DOHH2 (cell line): ENCODE measurements around the gene PDLIM1.

Experiments used
- H3F3A ChIP-seq: fragments of 200-600 bp; sonication (generic), shearing (Covaris generic); 2 replicates; pipeline ENCODE4 v1.6.0; 2016; ENCODE audit warnings: antibody characterized with exemption, mild to moderate bottlenecking; ENCODE audit not compliant: control insufficient read depth, insufficient read depth
- H3K27ac ChIP-seq: fragments of 200-600 bp; sonication (generic); 2 replicates; pipeline ENCODE4 v1.5.1; 2014; ENCODE audit warnings: low read depth, mild to moderate bottlenecking, low read length, moderate library complexity
- H3K27me3 ChIP-seq: fragments of 200-600 bp; sonication (generic); 2 replicates; pipeline ENCODE4 v1.6.1; 2014; ENCODE audit warnings: mild to moderate bottlenecking, low read length, mixed read lengths; ENCODE audit not compliant: control insufficient read depth
- H3K36me3 ChIP-seq: fragments of 200-600 bp; sonication (generic); 2 replicates; pipeline ENCODE4 v1.6.1; 2014; ENCODE audit warnings: mild to moderate bottlenecking, low read length, moderate library complexity, mixed read lengths; ENCODE audit not compliant: control insufficient read depth
- H3K4me1 ChIP-seq: fragments of 200-600 bp; sonication (generic); 2 replicates; pipeline ENCODE4 v1.6.1; 2014; ENCODE audit warnings: mild to moderate bottlenecking, low read length, mixed read lengths; ENCODE audit not compliant: control insufficient read depth
- H3K4me2 ChIP-seq: fragments of 200-600 bp; sonication (generic); 2 replicates; pipeline ENCODE4 v1.6.0; 2014; ENCODE audit warnings: mild to moderate bottlenecking, low read length, moderate library complexity
- H3K4me3 ChIP-seq: fragments of 200-600 bp; sonication (generic); 2 replicates; pipeline ENCODE4 v1.5.1; 2014; ENCODE audit warnings: mild to moderate bottlenecking, low read length, mixed read lengths
- H3K79me2 ChIP-seq: fragments of 200-600 bp; sonication (generic); 2 replicates; pipeline ENCODE4 v1.6.1; 2014; ENCODE audit warnings: mild to moderate bottlenecking, low read length, mixed read lengths; ENCODE audit not compliant: control insufficient read depth
- H3K9me2 ChIP-seq: fragments of 200-600 bp; sonication (generic); replicated peaks from 2 replicates; pipeline ENCODE4 v1.6.1; 2014; ENCODE audit warnings: mild to moderate bottlenecking, low read length, mixed read lengths; ENCODE audit not compliant: control insufficient read depth
- H3K9me3 ChIP-seq: fragments of 200-600 bp; sonication (generic); 2 replicates; pipeline ENCODE4 v1.6.1; 2014; ENCODE audit warnings: antibody characterized with exemption, low read length, mixed read lengths; ENCODE audit not compliant: control insufficient read depth, insufficient read depth
- H4K20me1 ChIP-seq: fragments of 200-600 bp; sonication (generic); 2 replicates; pipeline ENCODE4 v1.6.0; 2014; ENCODE audit warnings: low read depth, mild to moderate bottlenecking, antibody characterized with exemption, low read length, moderate library complexity; ENCODE audit not compliant: control insufficient read depth, insufficient read depth
- CTCF ChIP-seq: fragments of 200-600 bp; sonication (generic); IDR thresholded peaks from one replicate; pipeline ENCODE4 v1.5.1; 2014; ENCODE audit warnings: antibody characterized with exemption, mild to moderate bottlenecking, low read depth, low read length; ENCODE audit not compliant: poor library complexity, severe bottlenecking
- EZH2phosphoT487 ChIP-seq: fragments of 200-600 bp; sonication (generic); IDR thresholded peaks from 2 replicates; pipeline ENCODE4 v1.6.1; 2017; ENCODE audit warnings: borderline replicate concordance, mild to moderate bottlenecking, antibody characterized with exemption, low read length, moderate library complexity, mixed read lengths

Gene PDLIM1

GRCh38 chr10:95290461-95291364 lies at the start of gene PDLIM1:
Gene PDLIM1, minus strand, starts transcription at chr10:95291003. Its CDS starts 88 bp downstream, at chr10:95290915.
- Histone ChIP-seq H3K9me2 (no peaks in the 10 kb centered on the region), H3K27ac (peak within 1 kb of the TSS; percentile 97), H3K36me3 (peaks cover 12% of the 10 kb centered on the region), H3K79me2 (peaks cover 47% of the 10 kb centered on the region), H3K9me3 (no peaks in the 10 kb centered on the region), H3K27me3 (no peaks in the 10 kb centered on the region), H3F3A (peaks cover 28% of the 10 kb centered on the region), H4K20me1 (peaks cover 6% of the 10 kb centered on the region; the same call in 1 of the 2 replicates), H3K4me3 (peak within 1 kb of the TSS; percentile 88), H3K4me1 (peaks cover 81% of the 10 kb centered on the region), H3K4me2 (peak within 1 kb of the TSS; percentile 96)
- TF ChIP-seq EZH2phosphoT487: no peak
- TF ChIP-seq CTCF: peak; percentile 34

GRCh38 chr10:95339863-95340262 lies 49.1 kb upstream of the PDLIM1 start:
- H3K4me1 ChIP-seq: no peaks in the 10 kb centered on the region
- H3K9me2 ChIP-seq: no peaks in the 10 kb centered on the region
- H3K36me3 ChIP-seq: no peaks in the 10 kb centered on the region

GRCh38 chr10:95337423-95338160 lies 46.8 kb upstream of the PDLIM1 start:
- no peaks in the 10 kb centered on the region for H3K4me1 ChIP-seq
- no peaks in the 10 kb centered on the region for H3K36me3 ChIP-seq
- no peaks in the 10 kb centered on the region for H4K20me1 ChIP-seq
- H3F3A ChIP-seq: no peaks in the 10 kb centered on the region
- peaks cover 3% of the 10 kb centered on the region; the same call in 1 of the 2 replicates for H3K27me3 ChIP-seq
- H3K79me2 ChIP-seq: no peaks in the 10 kb centered on the region
- TF ChIP-seq CTCF: no peak
- TF ChIP-seq EZH2phosphoT487: no peak
- no peaks in the 10 kb centered on the region for H3K9me3 ChIP-seq
- H3K9me2 ChIP-seq: no peaks in the 10 kb centered on the region
- H3K4me3 ChIP-seq: no peak overlapping the region
- no peak overlapping the region for H3K27ac ChIP-seq
- H3K4me2 ChIP-seq: no peak overlapping the region

More at GRCh38 chr10:95339863-95340262, 49.1 kb upstream of the PDLIM1 start:
- no peaks in the 10 kb centered on the region for H4K20me1 ChIP-seq
- no peak overlapping the region for H3K27ac ChIP-seq
- H3K79me2 ChIP-seq: no peaks in the 10 kb centered on the region
- H3K4me3 ChIP-seq: no peak overlapping the region
- TF ChIP-seq EZH2phosphoT487 (no peak), CTCF (no peak)
- no peak overlapping the region for H3K4me2 ChIP-seq
- H3K9me3 ChIP-seq: no peaks in the 10 kb centered on the region
- peaks cover 3% of the 10 kb centered on the region; the same call in 1 of the 2 replicates for H3K27me3 ChIP-seq
- no peaks in the 10 kb centered on the region for H3F3A ChIP-seq
